Stimulated activated effector memory CD8-positive, alpha-beta T cell treated with anti-CD3 and anti-CD28 coated beads, Interleukin-12 subunit alpha, Interleukin-12 subunit beta, amount 100 ng/mL, for 72 hours (primary cell): ENCODE results near the gene NOS2.
"Not testable (repeated sequence)": the region's sequence is repeated elsewhere in the genome, so short reads cannot be mapped to it uniquely, and the experiment has no call there.

Experiments used
- ATAC-seq: fragments of 150-1000 bp; cut with Tn5 transposase; 2 replicates; pipeline ENCODE4 v1.10.0; 2021
- DNase-seq, 2 donors: peaks; one replicate each; pipeline ENCODE4 v3.0.0; 2021 to 2022; ENCODE audit warnings: low spot score in 2 of 2
- H3K27ac Mint-ChIP-seq: one replicate; pipeline ENCODE4 v1.8.0; 2022; ENCODE audit warnings: mild to moderate bottlenecking, mixed read lengths
- H3K36me3 Mint-ChIP-seq: one replicate; pipeline ENCODE4 v1.8.0; 2022; ENCODE audit warnings: mild to moderate bottlenecking, mixed read lengths
- H3K4me1 Mint-ChIP-seq: one replicate; pipeline ENCODE4 v1.8.0; 2022; ENCODE audit warnings: mixed read lengths
- H3K4me3 Mint-ChIP-seq: one replicate; pipeline ENCODE4 v1.8.0; 2022; ENCODE audit warnings: mild to moderate bottlenecking, mixed read lengths
- H3K9me3 Mint-ChIP-seq: one replicate; pipeline ENCODE4 v1.8.0; 2022; ENCODE audit warnings: mixed read lengths

The NOS2 gene

DNA sequence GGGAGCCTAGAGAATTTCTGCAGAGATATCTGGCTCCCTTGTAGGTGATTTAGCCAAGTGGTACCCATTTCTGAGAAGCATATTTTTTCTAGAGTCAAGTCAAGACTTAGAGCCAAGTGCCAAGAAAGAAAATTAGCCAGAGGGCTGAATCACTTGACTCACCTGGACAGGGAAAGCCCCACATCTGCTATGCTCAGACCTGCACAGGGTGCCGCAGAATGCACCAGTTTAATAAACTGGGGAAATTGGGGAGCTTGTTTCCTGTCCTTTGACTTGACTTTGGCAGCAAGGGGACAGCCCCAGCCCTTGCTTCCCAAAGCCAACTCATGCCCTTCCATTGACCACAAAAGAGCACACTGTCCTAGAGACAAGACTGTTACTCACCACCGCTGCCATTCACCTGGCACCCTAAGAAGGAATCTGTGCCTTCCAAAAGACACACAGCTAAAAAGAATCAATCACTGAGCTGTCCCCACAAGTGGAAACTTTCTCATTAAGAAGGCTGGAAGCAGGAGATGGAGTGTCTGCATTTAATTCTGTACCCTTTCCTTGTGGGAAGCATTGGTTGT lies 28.9 kb upstream of the NOS2 start:
- DNase-seq, H3K4me3 Mint-ChIP-seq, ATAC-seq, H3K4me1 Mint-ChIP-seq, H3K27ac Mint-ChIP-seq, H3K36me3 Mint-ChIP-seq, H3K9me3 Mint-ChIP-seq: not testable (repeated sequence)

DNA sequence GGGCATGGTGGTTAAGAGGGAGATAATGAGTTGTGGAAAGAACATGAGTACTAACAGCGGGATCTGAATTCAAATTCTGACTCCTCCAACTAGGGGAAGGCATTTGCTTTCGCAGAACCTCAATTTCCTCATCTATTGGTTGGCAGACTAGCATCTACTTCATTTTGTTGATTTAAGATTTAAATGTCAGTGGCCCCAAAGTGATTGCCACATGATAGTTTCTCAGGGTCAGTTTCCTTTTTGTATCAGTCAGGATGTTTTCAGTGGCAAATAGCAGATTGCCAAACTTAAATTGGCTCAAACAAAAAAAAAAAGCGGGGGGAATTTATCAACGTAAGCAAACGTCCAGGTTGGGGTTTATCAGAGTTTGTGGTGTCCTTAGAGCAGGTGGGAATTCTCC lies 25.1 kb upstream of the NOS2 start:
- no peak for DNase-seq
- H3K4me1 Mint-ChIP-seq, result no peaks in the 10 kb centered on the region
- no peak overlapping the region for H3K4me3 Mint-ChIP-seq
- no peak for ATAC-seq
- H3K36me3 Mint-ChIP-seq, result no peaks in the 10 kb centered on the region
- H3K27ac Mint-ChIP-seq, result no peak overlapping the region
- peaks cover 15% of the 10 kb centered on the region for H3K9me3 Mint-ChIP-seq

DNA sequence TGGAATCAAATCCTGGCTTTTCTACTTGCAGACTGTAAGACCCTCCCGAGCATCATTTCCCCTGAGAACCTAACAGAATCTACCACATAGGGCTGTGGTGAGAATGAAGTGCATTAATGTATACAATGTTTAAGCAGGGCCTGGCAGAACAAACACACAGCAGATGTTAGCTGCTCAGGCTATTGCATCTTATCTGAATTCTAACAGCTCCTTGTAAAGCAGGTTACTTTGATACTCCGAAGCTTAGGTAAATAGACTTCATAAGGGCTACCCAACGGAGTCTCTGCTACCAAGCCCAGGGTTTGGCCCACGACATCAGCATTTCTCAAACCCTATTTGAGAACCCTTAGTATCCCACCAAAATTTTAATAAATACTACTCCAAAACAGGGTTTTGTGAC lies 24.4 kb upstream of the NOS2 start:
- no peak for DNase-seq
- Mint-ChIP-seq H3K4me3 (no peak overlapping the region), H3K27ac (no peak overlapping the region), H3K9me3 (peaks cover 15% of the 10 kb centered on the region), H3K4me1 (no peaks in the 10 kb centered on the region), H3K36me3 (no peaks in the 10 kb centered on the region)
- ATAC-seq, result no peak

GRCh38 chr17:27824176-27824715 lies 23.9 kb upstream of the NOS2 start:
- H3K4me3 Mint-ChIP-seq, result no peak overlapping the region
- H3K27ac Mint-ChIP-seq, result no peak overlapping the region
- no peaks in the 10 kb centered on the region for H3K36me3 Mint-ChIP-seq
- peaks cover 15% of the 10 kb centered on the region for H3K9me3 Mint-ChIP-seq
- no peak for DNase-seq
- no peak for ATAC-seq
- no peaks in the 10 kb centered on the region for H3K4me1 Mint-ChIP-seq

DNA sequence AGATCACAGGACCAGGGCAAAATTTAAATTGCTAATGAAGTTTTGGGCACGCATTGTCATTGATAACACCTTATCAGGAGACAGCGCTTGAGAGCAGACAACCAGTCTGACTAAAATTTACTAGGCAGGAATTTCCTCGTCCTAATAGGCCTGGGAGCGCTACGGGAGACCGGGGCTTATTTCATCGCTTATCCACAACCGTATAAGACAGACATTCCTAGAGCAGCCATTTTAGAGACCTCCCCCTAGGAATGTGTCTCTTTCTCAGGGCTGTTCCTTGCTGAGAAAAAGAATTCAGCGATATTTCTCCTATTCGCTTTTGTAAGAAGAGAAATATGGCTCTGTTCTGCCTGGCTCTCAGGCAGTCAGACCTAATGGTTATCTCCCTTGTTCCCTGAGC lies 21.8 kb upstream of the NOS2 start:
- H3K36me3 Mint-ChIP-seq, ATAC-seq, H3K4me1 Mint-ChIP-seq, H3K27ac Mint-ChIP-seq, H3K4me3 Mint-ChIP-seq, DNase-seq: not testable (repeated sequence)
- peaks cover 15% of the 10 kb centered on the region for H3K9me3 Mint-ChIP-seq

- Mint-ChIP-seq H3K9me3 (peaks cover 15% of the 10 kb centered on the region), H3K36me3 (no peaks in the 10 kb centered on the region), H3K4me1 (no peaks in the 10 kb centered on the region), H3K27ac (no peak overlapping the region), H3K4me3 (no peak overlapping the region)
- ATAC-seq, result no peak
- no peak for DNase-seq
These were observed 21.0 kb upstream of the NOS2 start for GRCh38 chr17:27821318-27821717.

DNA sequence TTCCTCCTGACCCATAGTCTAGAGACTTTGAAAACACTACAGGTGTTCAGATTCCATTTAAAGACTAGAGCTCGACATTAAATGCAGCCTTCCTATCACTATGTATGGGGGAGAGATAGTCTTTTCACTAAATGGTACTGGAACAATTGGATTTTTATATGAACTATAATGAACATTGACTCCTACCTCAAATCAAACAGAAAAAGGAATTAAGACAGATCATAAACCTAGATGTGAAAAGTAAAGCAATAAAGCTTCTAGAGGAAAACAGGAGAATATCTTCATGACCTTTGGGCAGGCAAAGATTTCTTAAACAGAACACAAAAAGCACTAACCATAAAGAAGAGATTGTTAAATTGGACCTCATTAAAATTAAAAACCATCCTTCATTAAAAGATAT lies 18.8 kb upstream of the NOS2 start:
- no peak overlapping the region for H3K4me3 Mint-ChIP-seq
- DNase-seq, result no peak
- peaks cover 15% of the 10 kb centered on the region for H3K9me3 Mint-ChIP-seq
- H3K4me1 Mint-ChIP-seq, result no peaks in the 10 kb centered on the region
- H3K27ac Mint-ChIP-seq, result no peak overlapping the region
- ATAC-seq, result no peak
- H3K36me3 Mint-ChIP-seq, result no peaks in the 10 kb centered on the region

DNA sequence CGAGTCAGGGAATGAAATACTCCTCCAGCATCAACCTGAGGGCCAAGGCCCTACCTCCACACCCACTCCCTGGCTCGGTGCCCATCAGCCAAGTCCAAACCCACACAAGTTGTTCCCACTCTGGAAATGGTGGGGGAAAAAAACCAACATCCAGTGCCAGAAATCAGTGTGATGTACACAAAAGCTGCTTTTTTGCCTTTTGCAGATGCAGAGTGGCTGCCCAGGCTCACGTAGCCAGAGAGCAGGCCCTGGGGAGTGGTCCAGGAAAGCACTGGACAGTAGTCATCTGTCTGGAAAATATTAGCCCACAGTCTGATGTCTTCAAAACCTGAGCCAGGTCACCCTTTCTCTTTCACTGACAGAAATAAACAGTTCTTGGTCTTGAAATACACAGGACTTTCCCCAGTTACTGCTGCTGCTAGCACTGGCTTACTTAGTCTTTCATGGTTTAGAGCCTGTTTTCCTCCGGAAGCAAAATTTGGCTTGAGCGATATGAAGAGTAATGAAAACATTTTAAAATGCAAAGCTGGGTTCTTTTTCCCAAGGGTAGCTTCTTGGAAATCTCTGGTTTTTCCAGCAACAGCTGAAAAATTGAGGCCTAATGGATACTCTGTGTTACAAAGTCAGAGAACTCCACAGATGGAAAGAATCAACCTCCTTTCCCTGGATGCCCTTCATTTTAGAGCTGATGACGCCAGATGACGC lies 18.2 kb upstream of the NOS2 start:
- H3K4me3 Mint-ChIP-seq, result no peak overlapping the region
- DNase-seq, result no peak
- no peaks in the 10 kb centered on the region for H3K36me3 Mint-ChIP-seq
- peaks cover 15% of the 10 kb centered on the region for H3K9me3 Mint-ChIP-seq
- no peaks in the 10 kb centered on the region for H3K4me1 Mint-ChIP-seq
- no peak overlapping the region for H3K27ac Mint-ChIP-seq
- ATAC-seq, result no peak

DNA sequence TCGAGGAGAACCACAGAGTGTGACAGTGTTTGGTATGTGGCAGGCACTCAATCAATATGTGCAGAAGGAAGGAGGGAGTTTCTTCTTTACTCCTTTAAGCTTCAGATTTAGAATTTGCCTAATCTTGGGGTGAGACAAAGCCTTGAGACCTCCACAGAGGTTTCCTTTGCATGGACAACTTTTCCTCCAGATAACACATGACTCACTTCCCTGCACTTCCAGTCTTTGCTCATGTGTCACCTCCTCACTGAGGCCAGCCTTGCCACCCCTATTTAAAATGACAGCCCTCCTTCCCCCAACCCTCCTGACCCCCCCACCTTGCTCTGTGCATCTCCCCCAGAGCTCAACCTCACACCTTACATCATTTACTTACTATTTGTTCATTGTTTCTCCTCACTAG lies 17.4 kb upstream of the NOS2 start:
- Mint-ChIP-seq H3K36me3 (no peaks in the 10 kb centered on the region), H3K4me1 (no peaks in the 10 kb centered on the region), H3K4me3 (no peak overlapping the region), H3K9me3 (peaks cover 15% of the 10 kb centered on the region), H3K27ac (no peak overlapping the region)
- ATAC-seq, result no peak
- no peak for DNase-seq

- H3K4me1 Mint-ChIP-seq, result no peaks in the 10 kb centered on the region
- DNase-seq (no peak), ATAC-seq (no peak)
- peaks cover 11% of the 10 kb centered on the region for H3K9me3 Mint-ChIP-seq
- peak overlapping the region; percentile 58 for H3K27ac Mint-ChIP-seq
- no peaks in the 10 kb centered on the region for H3K36me3 Mint-ChIP-seq
- H3K4me3 Mint-ChIP-seq, result no peak overlapping the region
These were observed 16.6 kb upstream of the NOS2 start for GRCh38 chr17:27816946-27817345.

- Mint-ChIP-seq H3K4me1 (peaks cover 45% of the 10 kb centered on the region), H3K27ac (peak overlapping the region; percentile 68), H3K36me3 (no peaks in the 10 kb centered on the region), H3K9me3 (no peaks in the 10 kb centered on the region), H3K4me3 (no peak overlapping the region)
- ATAC-seq, result no peak
- DNase-seq, result no peak
These were observed 11.6 kb upstream of the NOS2 start for GRCh38 chr17:27811961-27812360.

GRCh38 chr17:27810902-27811557 lies 10.7 kb upstream of the NOS2 start:
- ATAC-seq (no peak), DNase-seq (no peak)
- H3K9me3 Mint-ChIP-seq, result no peaks in the 10 kb centered on the region
- peak overlapping the region; percentile 56 for H3K4me3 Mint-ChIP-seq
- H3K4me1 Mint-ChIP-seq, result peaks cover 47% of the 10 kb centered on the region
- H3K27ac Mint-ChIP-seq, result peak overlapping the region; percentile 68
- no peaks in the 10 kb centered on the region for H3K36me3 Mint-ChIP-seq

GRCh38 chr17:27810211-27810901 lies 10.0 kb upstream of the NOS2 start:
- peak; percentile 76 for ATAC-seq
- peak in 1 of 2 donors; percentile 72 for DNase-seq
- Mint-ChIP-seq H3K4me1 (peaks cover 53% of the 10 kb centered on the region), H3K9me3 (no peaks in the 10 kb centered on the region), H3K27ac (peak overlapping the region; percentile 68), H3K4me3 (peak overlapping the region; percentile 56), H3K36me3 (no peaks in the 10 kb centered on the region)

DNA sequence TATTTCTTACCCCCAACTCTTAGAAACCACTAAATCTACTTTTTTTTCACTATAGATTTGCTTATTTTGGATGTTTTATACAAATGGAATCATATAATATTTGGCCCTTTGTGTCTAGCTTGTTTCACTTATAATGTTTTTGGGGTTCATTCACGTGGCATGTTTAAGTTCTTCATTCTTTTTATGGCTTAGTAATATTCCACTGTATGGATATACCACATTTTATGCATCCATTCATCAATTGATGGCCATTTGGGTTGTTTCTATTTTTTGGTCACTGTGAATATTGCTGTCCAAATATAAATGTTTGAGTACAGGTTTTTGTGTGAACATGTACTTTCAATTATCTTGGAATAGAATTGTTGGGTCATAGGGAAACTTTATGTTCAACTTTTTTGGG lies 9.2 kb upstream of the NOS2 start:
- Mint-ChIP-seq H3K36me3 (no peaks in the 10 kb centered on the region), H3K27ac (peak overlapping the region; percentile 68), H3K4me3 (peak overlapping the region; percentile 55), H3K4me1 (peaks cover 60% of the 10 kb centered on the region), H3K9me3 (no peaks in the 10 kb centered on the region)
- ATAC-seq (no peak), DNase-seq (no peak)

DNA sequence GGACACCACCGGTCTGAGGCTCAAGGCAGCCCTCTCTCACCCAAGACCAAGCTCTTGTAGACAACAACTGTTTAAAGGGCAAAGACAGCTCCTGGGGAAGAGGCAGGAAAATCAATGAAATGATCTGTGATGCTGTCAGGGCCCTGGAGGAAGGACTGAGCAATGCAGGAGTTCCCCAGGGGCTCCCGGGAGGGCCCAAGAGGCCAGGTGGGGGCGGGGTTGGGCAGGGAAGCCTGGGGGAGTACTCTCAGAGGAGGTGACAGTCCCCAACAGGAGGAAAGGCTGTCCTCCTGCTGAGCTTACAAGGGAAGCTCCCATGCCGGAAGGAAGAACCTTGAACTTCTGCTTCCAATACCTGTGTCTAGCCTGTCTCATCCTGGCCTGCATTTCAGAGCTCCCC lies 8.3 kb upstream of the NOS2 start:
- DNase-seq (no peak), ATAC-seq (no peak)
- peaks cover 60% of the 10 kb centered on the region for H3K4me1 Mint-ChIP-seq
- peak overlapping the region; percentile 55 for H3K4me3 Mint-ChIP-seq
- H3K36me3 Mint-ChIP-seq, result no peaks in the 10 kb centered on the region
- peak overlapping the region; percentile 90 for H3K27ac Mint-ChIP-seq
- H3K9me3 Mint-ChIP-seq, result no peaks in the 10 kb centered on the region
